Skeletal muscle satellite cell (primary cell): ENCODE measurements around the gene SCAMP5.

ENCODE experiments used
- H3K27me3 ChIP-seq: 2 replicates; pipeline ENCODE4 v1.7.0; 2013; ENCODE audit warnings: low read length; ENCODE audit not compliant: control insufficient read depth, insufficient read depth
- H3K36me3 ChIP-seq: 2 replicates; pipeline ENCODE4 v1.7.0; 2013; ENCODE audit warnings: mild to moderate bottlenecking, control low read depth, low read length; ENCODE audit not compliant: insufficient read depth
- H3K4me1 ChIP-seq: 2 replicates; pipeline ENCODE4 v1.7.0; 2013; ENCODE audit warnings: low read length; ENCODE audit not compliant: control insufficient read depth, insufficient read depth
- H3K4me2 ChIP-seq: 2 replicates; pipeline ENCODE4 v1.7.0; 2013; ENCODE audit warnings: mild to moderate bottlenecking, low read length
- H3K4me3 ChIP-seq: 2 replicates; pipeline ENCODE4 v1.7.0; 2013; ENCODE audit warnings: low read length
- H3K9ac ChIP-seq: 2 replicates; pipeline ENCODE4 v1.7.0; 2013; ENCODE audit warnings: mild to moderate bottlenecking, low read depth, low read length, moderate library complexity
- H3K9me3 ChIP-seq: replicated peaks from 2 replicates; pipeline ENCODE4 v1.7.0; 2013; ENCODE audit warnings: mild to moderate bottlenecking, control low read depth, low read length

The SCAMP5 gene

DNA sequence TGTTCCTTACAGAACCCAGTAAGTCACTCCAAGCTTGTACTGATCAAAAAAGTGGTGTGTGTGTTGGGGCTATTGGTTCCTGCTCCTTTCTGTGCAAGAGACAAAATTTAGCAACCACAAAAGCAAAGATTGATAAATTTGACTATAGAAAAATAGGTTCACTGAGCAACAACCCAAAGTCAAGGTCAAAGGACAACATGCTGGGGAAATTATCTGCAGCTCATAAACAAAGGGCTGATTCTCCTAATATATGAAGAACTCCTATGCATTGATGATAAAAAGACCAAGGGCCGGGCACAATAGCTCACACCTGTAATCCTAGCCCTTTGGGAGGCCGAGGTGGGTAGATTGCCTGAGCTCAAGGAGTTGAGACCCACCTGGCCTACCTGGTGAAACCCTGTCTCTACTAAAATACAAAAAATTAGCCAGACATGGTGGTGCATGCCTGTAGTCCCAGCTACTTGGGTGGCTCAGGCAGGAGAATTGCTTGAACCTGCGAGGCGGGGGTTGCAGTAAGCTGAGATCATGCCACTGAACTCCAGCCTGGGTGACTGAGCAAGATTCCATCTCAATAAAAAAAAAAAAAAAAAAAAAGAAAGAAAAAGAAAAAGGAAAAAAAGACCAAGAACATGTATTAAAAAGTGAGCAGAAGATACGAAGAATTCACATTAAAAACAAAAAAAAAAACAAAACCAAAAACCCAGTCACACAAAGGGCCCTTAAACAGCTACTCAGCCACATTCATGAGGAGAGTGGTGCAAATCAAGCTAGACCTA is 57.8 kb downstream of the SCAMP5 start:
- no peak overlapping the region for H3K4me2 ChIP-seq
- H3K27me3 ChIP-seq, result no peaks in the 10 kb centered on the region
- H3K4me3 ChIP-seq, result no peak overlapping the region
- no peak overlapping the region for H3K9ac ChIP-seq
- no peaks in the 10 kb centered on the region for H3K9me3 ChIP-seq
- H3K36me3 ChIP-seq, result peaks cover 10% of the 10 kb centered on the region
- peaks cover 2% of the 10 kb centered on the region for H3K4me1 ChIP-seq

- Histone ChIP-seq H3K36me3 (peaks cover 5% of the 10 kb centered on the region), H3K27me3 (no peaks in the 10 kb centered on the region), H3K4me1 (peaks cover 6% of the 10 kb centered on the region), H3K4me3 (no peak overlapping the region), H3K4me2 (no peak overlapping the region), H3K9me3 (no peaks in the 10 kb centered on the region), H3K9ac (no peak overlapping the region)
Observed at GRCh38 chr15:75053748-75054125, 58.4 kb downstream of the SCAMP5 start.

DNA sequence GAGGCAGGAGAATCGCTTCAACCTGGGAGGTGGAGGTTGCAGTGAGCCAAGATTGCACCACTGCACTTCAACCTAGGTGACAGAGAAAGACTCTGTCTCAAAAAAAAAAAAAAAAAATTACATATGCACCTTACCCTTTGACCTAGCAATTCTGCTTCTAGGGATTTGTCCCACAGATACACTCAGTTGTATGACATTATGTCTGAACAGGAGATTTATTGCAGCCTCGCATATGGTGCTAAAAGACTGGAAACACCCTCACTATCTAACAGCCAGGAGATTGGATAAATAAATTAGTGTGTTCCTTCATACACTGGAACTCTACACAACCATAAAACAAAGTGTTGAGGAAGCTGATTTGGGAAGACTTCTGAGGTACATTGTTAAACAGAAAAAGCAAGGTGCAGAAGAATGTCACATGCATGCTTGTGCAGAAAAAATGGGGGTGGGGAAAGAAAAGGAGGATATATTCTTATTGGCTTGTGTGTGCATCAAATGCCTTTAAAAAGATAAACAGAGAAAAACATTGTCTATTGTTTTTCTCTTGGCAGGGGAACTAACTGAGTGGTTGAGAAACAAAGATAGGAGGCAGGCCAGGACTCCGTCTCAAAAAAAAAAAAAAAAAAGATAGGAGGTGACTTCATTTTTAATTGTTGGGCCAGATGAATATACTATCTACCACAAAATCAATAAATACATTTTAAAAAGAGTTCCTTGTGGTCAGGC is 59.0 kb downstream of the SCAMP5 start:
- no peak overlapping the region for H3K4me3 ChIP-seq
- H3K4me2 ChIP-seq, result no peak overlapping the region
- H3K9ac ChIP-seq, result no peak overlapping the region
- peaks cover 6% of the 10 kb centered on the region for H3K4me1 ChIP-seq
- H3K36me3 ChIP-seq, result no peaks in the 10 kb centered on the region
- no peaks in the 10 kb centered on the region for H3K9me3 ChIP-seq
- no peaks in the 10 kb centered on the region for H3K27me3 ChIP-seq

DNA sequence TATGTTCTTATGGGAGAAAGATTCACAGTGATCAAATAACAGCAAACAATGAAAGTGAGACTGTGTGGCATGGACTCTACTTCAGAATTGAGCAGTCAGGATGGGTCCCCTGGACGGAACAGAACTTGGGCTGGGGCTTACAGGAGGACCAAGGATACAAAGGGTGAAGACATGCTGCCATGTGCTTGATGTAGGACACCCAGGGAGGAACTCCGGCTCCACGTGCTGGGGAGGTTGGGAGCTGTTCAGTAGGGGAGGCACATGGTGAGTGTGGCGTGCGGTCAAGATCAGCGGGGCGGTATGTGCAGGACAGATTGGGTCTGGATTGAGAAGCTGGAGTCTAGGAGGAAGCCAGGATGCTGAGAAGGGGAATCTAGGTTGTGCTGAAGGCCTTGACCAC is 60.7 kb downstream of the SCAMP5 start:
- H3K4me3 ChIP-seq, result no peak overlapping the region
- H3K9ac ChIP-seq, result no peak overlapping the region
- H3K4me1 ChIP-seq, result peaks cover 6% of the 10 kb centered on the region
- no peaks in the 10 kb centered on the region for H3K27me3 ChIP-seq
- H3K9me3 ChIP-seq, result no peaks in the 10 kb centered on the region
- H3K36me3 ChIP-seq, result no peaks in the 10 kb centered on the region
- no peak overlapping the region for H3K4me2 ChIP-seq

GRCh38 chr15:75058127-75058905 is 63.0 kb downstream of the SCAMP5 start:
- Histone ChIP-seq H3K27me3 (no peaks in the 10 kb centered on the region), H3K9ac (no peak overlapping the region), H3K4me2 (no peak overlapping the region), H3K36me3 (no peaks in the 10 kb centered on the region), H3K4me3 (no peak overlapping the region), H3K9me3 (no peaks in the 10 kb centered on the region), H3K4me1 (peaks cover 6% of the 10 kb centered on the region)

GRCh38 chr15:75059607-75060006 is 64.2 kb downstream of the SCAMP5 start:
- Histone ChIP-seq H3K9me3 (no peaks in the 10 kb centered on the region), H3K36me3 (no peaks in the 10 kb centered on the region), H3K4me1 (peaks cover 6% of the 10 kb centered on the region), H3K4me3 (no peak overlapping the region), H3K27me3 (no peaks in the 10 kb centered on the region), H3K9ac (no peak overlapping the region), H3K4me2 (no peak overlapping the region)

- H3K4me3 ChIP-seq, result no peak overlapping the region
- no peak overlapping the region for H3K4me2 ChIP-seq
- no peaks in the 10 kb centered on the region for H3K9me3 ChIP-seq
- no peak overlapping the region for H3K9ac ChIP-seq
- peaks cover 13% of the 10 kb centered on the region for H3K4me1 ChIP-seq
- no peaks in the 10 kb centered on the region for H3K27me3 ChIP-seq
- no peaks in the 10 kb centered on the region for H3K36me3 ChIP-seq
Observed at GRCh38 chr15:75061272-75061671, 65.9 kb downstream of the SCAMP5 start.

DNA sequence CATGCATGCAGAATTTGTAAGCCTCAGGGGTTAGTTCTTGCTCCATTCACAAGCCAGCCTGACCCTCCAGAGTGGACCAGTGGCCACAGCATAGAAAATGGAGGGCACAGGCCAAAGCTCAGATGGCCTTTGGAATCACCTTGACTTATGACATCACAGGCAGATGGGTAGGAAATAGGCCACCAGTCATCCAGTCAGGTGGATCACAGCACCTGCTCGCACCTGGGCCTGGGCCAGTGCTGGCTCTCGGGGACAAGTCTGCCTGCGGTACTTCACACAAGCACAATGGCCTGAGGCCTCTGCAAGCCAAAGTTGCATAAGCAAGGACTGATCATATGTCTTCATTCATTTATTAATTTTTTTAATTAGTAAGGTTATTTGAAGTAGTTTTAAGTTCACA is 67.3 kb downstream of the SCAMP5 start:
- Histone ChIP-seq H3K27me3 (no peaks in the 10 kb centered on the region), H3K9me3 (no peaks in the 10 kb centered on the region), H3K9ac (no peak overlapping the region), H3K4me1 (peaks cover 27% of the 10 kb centered on the region), H3K4me3 (no peak overlapping the region), H3K36me3 (no peaks in the 10 kb centered on the region), H3K4me2 (no peak overlapping the region)

DNA sequence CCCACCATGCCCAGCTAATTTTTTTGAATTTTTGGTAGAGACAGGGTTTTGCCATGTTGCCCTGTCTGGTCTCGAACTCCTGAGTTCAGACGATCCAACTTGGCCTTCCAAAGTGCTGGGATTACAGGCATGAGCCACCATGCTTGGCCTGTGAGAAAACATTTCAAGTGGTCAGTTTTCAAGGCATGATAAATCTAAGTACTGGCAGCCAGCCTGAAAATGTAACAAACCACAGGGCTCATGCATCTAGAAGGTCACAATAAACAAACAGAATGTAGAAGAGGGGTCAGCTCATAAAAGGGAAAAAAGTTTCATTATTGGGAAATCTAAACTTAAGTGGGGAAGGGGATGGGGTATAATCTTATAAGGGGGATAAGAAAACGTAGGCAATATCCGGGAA is 68.0 kb downstream of the SCAMP5 start:
- Histone ChIP-seq H3K9ac (no peak overlapping the region), H3K36me3 (no peaks in the 10 kb centered on the region), H3K9me3 (no peaks in the 10 kb centered on the region), H3K27me3 (no peaks in the 10 kb centered on the region), H3K4me3 (no peak overlapping the region), H3K4me1 (peaks cover 24% of the 10 kb centered on the region), H3K4me2 (no peak overlapping the region)

DNA sequence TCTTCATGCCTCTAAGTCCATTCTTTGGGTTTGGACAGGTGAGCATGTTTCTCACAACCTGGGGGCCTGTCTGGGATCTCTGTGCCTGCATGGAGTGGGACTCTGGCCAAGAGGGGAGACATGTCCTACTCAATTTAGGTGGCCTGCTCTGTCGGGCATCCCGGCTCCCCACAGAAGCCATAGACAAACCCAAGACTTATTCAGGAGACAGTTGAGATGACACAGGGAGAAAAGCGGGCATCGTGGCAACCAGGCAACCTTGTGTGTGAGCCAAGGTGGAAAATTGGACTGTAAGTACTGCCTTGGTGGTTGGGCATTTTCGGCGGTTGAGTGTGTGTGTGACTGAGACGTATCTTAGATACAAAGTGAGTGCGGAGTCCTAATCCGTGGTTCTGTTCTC is 68.5 kb downstream of the SCAMP5 start:
- Histone ChIP-seq H3K4me1 (peaks cover 21% of the 10 kb centered on the region), H3K9ac (no peak overlapping the region), H3K4me2 (no peak overlapping the region), H3K4me3 (no peak overlapping the region), H3K9me3 (no peaks in the 10 kb centered on the region), H3K27me3 (no peaks in the 10 kb centered on the region), H3K36me3 (no peaks in the 10 kb centered on the region)

DNA sequence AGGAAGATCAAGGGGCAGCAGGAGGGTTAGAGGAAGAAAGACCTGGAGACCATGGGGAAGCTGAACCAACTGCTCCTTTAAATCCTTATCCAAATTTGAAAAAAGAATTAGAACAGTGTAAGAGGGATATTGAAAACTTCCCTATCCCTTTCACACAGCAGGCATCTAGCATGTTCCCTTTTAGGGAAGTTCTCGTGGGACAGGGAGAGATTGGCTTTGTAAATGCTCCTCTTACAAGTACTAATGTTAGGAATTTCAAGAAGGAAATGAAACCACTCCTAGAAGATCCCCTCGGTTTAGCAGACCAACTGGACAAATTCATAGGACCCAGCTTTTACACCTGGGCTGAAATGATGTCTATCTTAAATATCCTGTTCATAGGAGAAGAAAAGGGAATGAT is 69.5 kb downstream of the SCAMP5 start:
- Histone ChIP-seq H3K9ac (no peak overlapping the region), H3K36me3 (no peaks in the 10 kb centered on the region), H3K27me3 (no peaks in the 10 kb centered on the region), H3K9me3 (no peaks in the 10 kb centered on the region), H3K4me3 (no peak overlapping the region), H3K4me2 (no peak overlapping the region), H3K4me1 (peaks cover 21% of the 10 kb centered on the region)
